NCI-H2171 treated with DMSO at 0.1 percent for 48 hours (cell line): ENCODE measurements around the gene TMEM26.

ENCODE experiments used
- DNase-seq: peaks from one replicate; lab custom pipeline; 2025; lab: John Stamatoyannopoulos, UW

The TMEM26 gene

GRCh38 chr10:61458031-61458430 lies 4.8 kb upstream of the TMEM26 start:
- DNase-seq: no peak

GRCh38 chr10:61456095-61456789 lies 3.1 kb upstream of the TMEM26 start:
- no peak for DNase-seq

GRCh38 chr10:61455656-61456055 lies 2.5 kb upstream of the TMEM26 start:
- DNase-seq: no peak

GRCh38 chr10:61454541-61454940 lies 1.4 kb upstream of the TMEM26 start:
- DNase-seq: no peak

- no peak for DNase-seq
Observed at GRCh38 chr10:61452151-61452651, 980 bp downstream of the TMEM26 start.

GRCh38 chr10:61451357-61451756 lies 1.8 kb downstream of the TMEM26 start:
- DNase-seq: no peak

GRCh38 chr10:61448841-61449600 lies 4.2 kb downstream of the TMEM26 start:
- DNase-seq: no peak

- DNase-seq: no peak
Observed at GRCh38 chr10:61448091-61448490, 5.1 kb downstream of the TMEM26 start.

- no peak for DNase-seq
Observed at GRCh38 chr10:61439058-61439609, 14.0 kb downstream of the TMEM26 start.

- no peak for DNase-seq
Observed at GRCh38 chr10:61438141-61438988, 14.8 kb downstream of the TMEM26 start.

- no peak for DNase-seq
Observed at GRCh38 chr10:61423178-61423577, 30.0 kb downstream of the TMEM26 start.

GRCh38 chr10:61417661-61418060 lies 35.5 kb downstream of the TMEM26 start:
- no peak for DNase-seq

GRCh38 chr10:61415824-61416223 lies 37.4 kb downstream of the TMEM26 start:
- DNase-seq: no peak

- no peak for DNase-seq
Observed at GRCh38 chr10:61411706-61412105, 41.5 kb downstream of the TMEM26 start.

GRCh38 chr10:61410353-61411070 lies 42.7 kb downstream of the TMEM26 start:
- DNase-seq: no peak

GRCh38 chr10:61409157-61409556 lies 44.0 kb downstream of the TMEM26 start:
- no peak for DNase-seq

- no peak for DNase-seq
Observed at GRCh38 chr10:61408105-61408504, 45.1 kb downstream of the TMEM26 start.

- DNase-seq: no peak
Observed at GRCh38 chr10:61406736-61407135, 46.4 kb downstream of the TMEM26 start.

- no peak for DNase-seq
Observed at GRCh38 chr10:61406242-61406641, 46.9 kb downstream of the TMEM26 start.

- DNase-seq: no peak
Observed at GRCh38 chr10:61404751-61405150, 48.4 kb downstream of the TMEM26 start.

GRCh38 chr10:61400524-61400923 lies 52.7 kb downstream of the TMEM26 start:
- DNase-seq: no peak
